ENCODE results near the gene OR8B4.

DNA sequence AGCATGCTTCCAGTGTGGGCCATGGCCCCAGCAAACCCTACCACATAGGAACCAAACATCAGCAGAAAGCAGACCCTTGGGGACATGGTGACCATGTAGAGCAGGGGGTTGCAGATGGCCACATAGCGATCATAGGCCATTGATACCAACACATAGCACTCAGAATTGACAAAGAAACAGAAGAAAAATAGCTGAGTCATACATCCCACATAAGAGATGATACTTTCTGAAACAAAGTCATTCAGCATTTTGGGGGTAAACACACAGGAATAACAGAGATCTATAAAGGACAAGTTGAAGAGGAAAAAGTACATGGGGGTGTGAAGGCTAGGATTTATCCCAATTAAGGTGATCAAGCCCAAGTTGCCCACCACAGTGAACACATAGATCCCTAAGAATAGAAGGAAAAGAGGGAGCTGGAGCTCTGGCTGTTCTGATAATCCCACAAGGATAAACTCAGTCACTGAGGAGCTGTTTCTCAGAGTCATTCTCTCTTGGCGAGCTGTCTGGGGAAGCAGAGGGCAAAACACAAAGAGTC lies at the start of gene OR8B4:
- TF ChIP-seq, protein P1, sequence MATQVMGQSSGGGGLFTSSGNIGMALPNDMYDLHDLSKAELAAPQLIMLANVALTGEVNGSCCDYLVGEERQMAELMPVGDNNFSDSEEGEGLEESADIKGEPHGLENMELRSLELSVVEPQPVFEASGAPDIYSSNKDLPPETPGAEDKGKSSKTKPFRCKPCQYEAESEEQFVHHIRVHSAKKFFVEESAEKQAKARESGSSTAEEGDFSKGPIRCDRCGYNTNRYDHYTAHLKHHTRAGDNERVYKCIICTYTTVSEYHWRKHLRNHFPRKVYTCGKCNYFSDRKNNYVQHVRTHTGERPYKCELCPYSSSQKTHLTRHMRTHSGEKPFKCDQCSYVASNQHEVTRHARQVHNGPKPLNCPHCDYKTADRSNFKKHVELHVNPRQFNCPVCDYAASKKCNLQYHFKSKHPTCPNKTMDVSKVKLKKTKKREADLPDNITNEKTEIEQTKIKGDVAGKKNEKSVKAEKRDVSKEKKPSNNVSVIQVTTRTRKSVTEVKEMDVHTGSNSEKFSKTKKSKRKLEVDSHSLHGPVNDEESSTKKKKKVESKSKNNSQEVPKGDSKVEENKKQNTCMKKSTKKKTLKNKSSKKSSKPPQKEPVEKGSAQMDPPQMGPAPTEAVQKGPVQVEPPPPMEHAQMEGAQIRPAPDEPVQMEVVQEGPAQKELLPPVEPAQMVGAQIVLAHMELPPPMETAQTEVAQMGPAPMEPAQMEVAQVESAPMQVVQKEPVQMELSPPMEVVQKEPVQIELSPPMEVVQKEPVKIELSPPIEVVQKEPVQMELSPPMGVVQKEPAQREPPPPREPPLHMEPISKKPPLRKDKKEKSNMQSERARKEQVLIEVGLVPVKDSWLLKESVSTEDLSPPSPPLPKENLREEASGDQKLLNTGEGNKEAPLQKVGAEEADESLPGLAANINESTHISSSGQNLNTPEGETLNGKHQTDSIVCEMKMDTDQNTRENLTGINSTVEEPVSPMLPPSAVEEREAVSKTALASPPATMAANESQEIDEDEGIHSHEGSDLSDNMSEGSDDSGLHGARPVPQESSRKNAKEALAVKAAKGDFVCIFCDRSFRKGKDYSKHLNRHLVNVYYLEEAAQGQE (IDR thresholded peaks at IDR 0.05; ENCODE audit: unreplicated experiment): no peak
- TF ChIP-seq CTCF (conservative IDR thresholded peaks at IDR 0.05; ENCODE audit: low read depth in 2 of 2): no peak
- TF ChIP-seq POLR2AphosphoS5 (IDR thresholded peaks at IDR 0.05; ENCODE audit: low read depth): no peak
- TF ChIP-seq EZH2 (IDR thresholded peaks at IDR 0.05; ENCODE audit: low read depth, unreplicated experiment): no peak
- no peak for TF ChIP-seq EZH2phosphoT487 (IDR thresholded peaks at IDR 0.05; ENCODE audit: unreplicated experiment)
- TF ChIP-seq ETS1 (IDR thresholded peaks at IDR 0.05): no peak
- no peak for TF ChIP-seq ZNF331 (CRISPR knock-in tag; IDR thresholded peaks at IDR 0.05; ENCODE audit: low read depth)
- no peak for TF ChIP-seq NANOG (IDR thresholded peaks at IDR 0.05; ENCODE audit: borderline replicate concordance)
- no peak for TF ChIP-seq ZNF114 (CRISPR knock-in tag; IDR thresholded peaks at IDR 0.05)
